HG02885 (cell line): ENCODE measurements around the gene ATL2.
"Not testable (repeated sequence)": the region's sequence is repeated elsewhere in the genome, so short reads cannot be mapped to it uniquely, and the experiment has no call there.

Experiments used
- ATAC-seq: cut with Tn5 transposase; IDR thresholded peaks from one replicate; pipeline ENCODE4 v1.9.1; 2021; ENCODE audit warnings: mild to moderate bottlenecking; ENCODE audit not compliant: unreplicated experiment, poor library complexity

The ATL2 gene

DNA sequence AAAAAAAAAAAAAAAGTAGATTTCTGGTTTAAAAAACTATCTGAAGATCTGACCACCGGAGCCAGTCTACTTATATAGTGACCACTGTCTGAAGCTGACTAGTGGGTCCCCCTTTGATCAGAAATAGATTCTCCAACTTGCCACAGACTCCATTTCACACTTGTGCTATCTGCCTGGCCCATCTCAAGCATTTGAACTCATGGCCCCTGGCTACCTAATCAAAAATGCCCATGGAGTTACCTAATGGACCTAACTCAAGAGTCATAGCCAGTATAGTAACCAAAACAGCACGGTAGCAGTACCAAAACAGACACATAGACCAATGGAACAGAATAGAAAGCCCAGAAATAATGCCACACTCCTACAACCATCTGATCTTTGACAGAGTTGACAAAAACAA lies 17.0 kb upstream of the ATL2 start:
- ATAC-seq, result no peak

DNA sequence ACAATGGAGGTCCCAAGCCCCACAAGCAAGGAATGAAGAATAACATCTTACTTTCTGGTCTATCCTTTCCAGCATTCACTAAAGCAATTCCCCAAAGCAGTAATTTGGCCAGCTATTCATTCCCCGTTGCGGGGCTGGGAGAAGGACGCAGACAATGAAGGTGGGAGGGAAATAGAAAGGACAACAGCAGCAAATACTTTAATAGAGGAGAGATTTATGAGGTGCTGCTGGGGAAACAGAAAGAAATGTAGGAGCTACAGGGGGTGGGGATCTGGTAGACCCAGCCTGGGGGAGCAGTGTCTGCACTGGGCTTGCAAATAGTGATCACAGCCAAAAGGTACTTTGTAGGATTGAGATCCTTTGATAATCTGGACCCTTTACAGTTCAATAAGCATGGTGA lies 13.9 kb upstream of the ATL2 start:
- no peak for ATAC-seq

DNA sequence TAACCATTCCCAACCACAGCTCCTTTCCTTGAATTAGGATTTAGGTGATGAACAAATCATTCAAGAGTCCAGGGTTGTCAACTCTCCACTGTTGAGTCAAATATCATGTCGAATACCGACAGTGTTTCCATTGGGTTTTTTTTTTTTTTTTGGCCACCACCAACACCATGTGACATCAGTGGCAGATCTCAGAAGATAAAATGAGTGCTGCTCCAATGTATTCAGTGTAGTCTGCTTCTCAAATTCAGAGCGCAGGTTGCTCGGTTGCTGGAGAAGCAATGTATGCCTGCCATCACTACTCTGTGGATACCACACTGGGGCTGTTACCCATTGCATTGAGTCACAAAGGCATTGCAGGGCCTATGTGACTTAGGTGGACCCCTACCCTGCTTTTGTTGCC lies 10.8 kb upstream of the ATL2 start:
- no peak for ATAC-seq

DNA sequence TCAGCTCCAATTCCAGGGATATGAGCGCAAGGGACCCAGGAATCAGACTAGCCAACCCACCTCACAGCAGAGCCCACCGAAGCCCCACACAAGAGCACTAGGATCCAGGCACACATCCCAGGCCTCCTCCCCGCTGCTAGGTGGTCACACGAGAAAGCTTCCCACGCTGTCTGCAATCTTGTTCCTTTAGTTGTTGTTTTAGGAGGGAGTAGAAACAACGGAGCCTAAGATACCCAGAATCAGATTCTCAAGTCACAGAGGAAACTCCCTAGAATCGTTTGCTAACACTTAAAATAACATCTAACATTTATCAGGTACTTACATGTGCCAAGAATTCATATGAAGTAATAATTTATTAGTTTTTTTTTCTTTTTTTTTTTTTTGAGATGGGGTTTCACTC lies 9.7 kb upstream of the ATL2 start:
- ATAC-seq, result no peak

DNA sequence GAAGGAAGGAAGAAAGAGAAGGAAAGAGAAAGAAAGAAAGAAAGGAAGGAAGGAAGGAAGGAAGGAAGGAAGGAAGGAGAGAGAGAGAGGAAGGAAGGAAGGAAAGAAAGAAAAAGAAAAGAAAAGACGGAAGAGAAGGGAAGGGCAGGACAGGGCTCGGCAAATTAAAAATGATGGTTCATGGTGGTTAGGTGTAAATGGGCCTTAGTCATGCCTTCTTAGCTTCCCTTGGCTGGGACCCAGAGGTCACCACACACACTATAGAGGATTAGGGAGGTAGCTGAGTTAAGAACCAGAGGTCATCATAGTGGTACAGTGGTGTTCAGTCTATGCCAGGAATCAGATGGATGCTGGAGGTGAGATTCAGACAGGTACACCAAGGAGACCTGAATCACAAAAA lies 9.3 kb upstream of the ATL2 start:
- no peak for ATAC-seq

DNA sequence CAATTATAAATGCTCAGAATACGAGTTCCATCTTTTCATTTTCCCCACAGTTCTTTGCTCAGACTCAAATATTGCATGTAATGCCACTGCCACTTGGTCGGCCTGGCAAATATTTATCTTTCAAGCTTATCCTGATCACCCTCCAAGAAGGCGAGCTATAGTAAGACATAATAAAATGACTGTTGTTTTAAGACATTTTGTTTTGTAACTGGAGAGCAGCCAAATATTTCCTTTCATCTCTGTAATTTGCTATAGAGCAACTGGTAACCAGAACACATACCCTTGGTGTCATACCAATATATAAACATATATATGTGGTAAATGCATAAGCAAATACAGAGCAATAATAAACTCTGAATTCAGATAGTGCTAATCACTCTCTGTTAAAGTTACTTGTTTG lies 7.3 kb upstream of the ATL2 start:
- no peak for ATAC-seq

DNA sequence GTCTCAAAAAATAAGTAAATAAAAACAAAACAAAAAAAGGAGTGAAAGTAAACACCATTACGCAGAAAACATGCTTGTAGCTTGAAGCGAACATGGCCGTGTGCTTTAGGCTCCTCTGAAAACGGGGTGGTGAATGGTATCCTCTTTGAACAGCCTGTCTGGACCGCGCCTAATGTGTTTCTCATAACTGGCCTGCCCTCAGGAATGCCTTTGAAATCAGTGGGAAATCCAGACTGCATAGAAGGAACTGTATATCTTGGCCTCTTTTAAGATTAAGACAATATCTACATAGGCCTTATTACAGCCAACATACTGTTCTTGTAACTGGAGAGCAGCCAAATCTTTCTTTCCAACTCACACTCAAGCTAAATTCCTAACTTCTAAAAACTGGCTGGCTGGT lies 6.7 kb upstream of the ATL2 start:
- not testable (repeated sequence) for ATAC-seq

DNA sequence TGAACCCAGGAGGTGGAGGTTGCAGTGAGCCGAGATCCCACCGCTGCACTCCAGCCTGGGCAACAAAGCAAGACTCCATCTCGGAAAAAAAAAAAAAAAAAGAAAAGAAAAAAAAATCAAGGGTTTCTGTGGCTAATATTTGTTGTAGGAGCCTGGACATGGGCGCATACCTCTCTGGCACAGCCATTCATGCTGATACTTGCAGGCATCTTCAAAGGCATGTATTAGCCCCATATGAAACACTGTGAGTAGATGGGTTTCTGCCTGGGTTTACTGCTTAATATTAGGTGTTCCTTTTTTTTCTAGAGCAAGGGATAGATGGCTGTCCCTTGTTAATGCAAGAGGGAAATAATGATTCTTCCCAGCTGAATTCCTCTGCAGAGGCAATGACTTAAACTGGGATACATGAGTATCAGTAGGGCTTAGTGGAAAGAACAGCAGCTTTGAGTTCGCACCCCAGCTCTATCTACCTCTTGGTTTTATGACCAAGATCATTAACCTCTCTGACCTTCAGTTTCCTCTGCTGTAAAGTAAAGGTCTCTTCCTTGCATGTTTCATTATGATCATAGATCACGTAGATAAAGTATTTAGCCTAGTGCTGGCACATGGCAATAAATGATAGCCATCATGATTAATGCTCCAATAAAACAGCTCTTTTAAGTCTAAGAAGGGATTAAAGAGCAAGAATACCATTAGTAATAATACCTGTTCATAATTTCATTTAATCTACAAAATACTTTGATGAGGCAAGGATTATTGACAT lies 4.5 kb upstream of the ATL2 start:
- ATAC-seq, result no peak

DNA sequence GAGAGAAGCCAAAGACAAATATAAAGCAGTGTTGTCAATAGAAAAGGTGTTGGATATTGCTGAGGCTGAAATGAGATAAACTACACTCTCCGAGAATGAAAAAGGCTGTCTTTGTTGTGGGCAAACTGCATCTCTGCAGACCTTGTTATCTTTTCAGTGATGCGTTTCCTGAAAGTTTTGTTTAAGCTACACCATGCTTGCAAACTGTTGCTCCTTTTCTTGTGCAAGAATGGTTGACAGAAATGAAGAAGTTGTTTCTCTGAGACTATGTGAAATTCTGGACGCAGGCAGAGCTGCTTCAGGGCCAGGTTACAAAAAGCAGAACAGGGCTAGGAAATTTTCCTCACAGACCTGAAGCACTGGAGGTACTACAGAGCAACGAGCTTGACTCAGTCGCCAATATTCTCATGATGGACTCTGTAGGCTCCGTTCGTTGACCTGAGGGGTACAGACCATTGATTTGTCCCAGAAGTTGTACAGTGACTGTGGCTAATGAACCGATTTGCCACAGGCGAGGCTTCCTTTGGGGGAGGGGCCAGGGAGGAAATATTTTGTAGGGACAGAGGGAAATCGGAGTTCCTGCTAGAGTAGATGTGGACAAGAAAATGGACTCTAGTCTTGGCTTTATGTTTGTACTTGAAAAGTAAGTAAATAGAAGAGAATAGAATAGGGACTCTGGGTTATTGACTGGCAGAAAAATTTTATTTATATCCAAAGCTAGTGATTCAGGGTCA lies 3.5 kb upstream of the ATL2 start:
- no peak for ATAC-seq

DNA sequence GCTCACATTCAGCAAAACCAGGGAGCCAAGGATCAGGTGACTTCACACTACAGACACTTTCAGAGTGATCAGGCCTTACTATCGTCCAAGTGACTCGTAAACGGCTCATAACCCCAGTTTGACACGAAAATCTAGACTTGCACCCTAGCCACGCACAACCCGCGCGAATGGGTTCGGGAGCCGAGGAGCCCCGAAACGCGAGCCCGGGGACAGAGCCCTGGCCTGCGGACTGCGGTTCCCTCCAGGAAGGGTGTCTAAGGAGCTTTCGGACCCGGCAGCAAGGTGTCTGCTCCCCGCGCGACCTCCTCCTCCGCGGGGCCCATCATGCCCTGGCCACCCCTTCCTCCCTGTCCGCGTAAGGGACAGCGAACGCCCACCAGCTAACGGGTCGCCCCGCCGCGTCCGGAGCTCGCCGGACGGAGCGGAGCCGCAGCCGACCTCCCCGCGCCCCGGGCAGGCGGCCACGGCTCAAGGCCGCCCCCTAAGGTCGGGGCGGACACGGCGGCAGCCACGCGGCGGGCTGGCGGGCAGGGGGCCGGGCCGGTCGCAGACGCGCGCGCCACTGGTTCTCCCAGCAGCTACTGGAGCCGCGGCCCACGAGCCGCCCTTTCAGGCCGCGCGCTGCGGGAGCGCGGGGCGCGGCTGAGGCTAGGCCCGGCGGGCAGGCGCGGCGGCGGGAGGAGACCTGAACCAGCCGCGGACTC lies 575 bp downstream of the ATL2 start:
- peak; percentile 77 for ATAC-seq

DNA sequence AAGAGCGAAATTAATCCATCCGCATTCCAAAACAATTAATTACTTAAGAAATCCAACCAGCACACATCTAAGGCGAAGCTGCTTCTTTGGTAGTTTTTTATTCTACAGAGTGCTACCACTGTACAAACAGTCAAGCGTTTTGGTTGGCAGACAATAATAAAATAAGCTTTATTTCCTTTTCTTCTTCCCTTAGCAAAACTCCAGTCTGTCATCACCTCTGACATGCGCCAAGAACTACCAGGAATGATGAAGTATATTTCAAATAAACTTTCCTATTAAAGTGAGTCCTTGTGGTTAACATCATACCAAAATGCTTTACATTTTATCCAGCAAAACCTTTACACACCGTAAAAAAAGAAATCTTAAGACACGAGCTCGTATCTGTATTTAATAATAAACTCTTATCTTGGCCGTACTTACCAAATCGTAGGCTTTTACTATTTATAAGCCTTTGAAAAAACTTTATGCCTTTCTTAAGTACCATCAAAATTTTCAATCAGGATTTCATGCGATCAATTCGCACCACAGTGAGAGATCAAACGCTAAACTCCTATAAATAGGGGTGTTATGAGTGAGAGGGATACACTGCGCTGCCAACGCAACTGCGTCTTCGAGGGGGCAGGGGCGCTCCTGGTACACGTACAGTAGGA lies 1.3 kb downstream of the ATL2 start:
- ATAC-seq, result no peak

DNA sequence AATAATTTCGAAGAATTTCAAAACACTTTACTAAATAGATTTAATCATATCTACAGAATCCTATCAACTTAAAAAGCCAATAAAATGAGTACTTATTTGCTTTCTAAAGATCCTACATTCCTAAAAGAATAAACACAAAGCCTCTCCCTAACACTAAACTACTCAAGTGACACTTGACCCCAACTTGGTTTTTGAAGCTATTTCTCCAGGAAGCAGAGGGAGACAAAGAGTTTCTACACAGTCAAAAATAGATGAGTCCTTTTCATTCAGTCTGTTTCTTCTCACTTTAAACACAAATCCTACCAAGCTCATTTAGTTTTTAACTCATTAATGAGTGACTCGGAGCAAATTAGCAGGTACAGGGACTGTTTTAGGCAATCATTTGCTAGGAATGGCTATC lies 2.1 kb downstream of the ATL2 start:
- ATAC-seq, result no peak

DNA sequence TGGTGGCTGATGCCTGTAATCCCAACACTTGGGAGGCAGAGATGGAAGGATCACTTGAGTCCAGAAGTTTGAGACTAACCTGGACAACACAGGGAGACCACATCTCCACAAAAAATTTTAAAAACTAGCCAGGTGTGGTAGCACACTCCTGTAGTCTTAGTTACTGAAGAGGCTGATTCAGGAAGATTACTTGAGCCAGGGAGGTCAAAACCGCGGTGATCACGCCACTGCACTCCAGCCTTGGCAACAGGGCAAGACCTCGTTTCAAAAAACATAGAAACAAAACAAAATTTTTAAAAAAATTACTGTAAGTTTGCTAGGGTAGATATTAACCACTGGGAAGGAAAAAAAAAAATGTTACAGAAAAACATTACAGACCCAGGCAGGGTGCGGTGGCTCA lies 5.8 kb downstream of the ATL2 start:
- no peak for ATAC-seq

DNA sequence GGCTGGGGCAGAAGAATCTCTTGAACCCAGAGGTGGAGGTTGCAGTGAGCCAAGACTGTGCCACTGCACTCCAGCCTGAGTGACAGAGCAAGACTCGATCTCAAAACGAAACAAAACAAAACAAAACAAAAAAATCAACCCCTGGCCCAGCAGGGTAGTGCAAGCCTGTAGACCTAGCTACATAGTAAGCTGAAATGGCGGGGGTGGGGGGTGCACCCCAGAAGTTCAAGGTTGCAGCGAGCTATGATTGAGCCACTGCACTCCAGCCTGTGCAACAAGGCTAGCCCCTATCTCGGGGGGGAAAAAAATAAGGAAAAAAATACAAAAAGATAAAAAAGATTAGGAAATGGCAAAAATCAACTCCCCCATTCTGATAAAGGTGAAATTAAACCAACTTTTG lies 6.4 kb downstream of the ATL2 start:
- no peak for ATAC-seq

DNA sequence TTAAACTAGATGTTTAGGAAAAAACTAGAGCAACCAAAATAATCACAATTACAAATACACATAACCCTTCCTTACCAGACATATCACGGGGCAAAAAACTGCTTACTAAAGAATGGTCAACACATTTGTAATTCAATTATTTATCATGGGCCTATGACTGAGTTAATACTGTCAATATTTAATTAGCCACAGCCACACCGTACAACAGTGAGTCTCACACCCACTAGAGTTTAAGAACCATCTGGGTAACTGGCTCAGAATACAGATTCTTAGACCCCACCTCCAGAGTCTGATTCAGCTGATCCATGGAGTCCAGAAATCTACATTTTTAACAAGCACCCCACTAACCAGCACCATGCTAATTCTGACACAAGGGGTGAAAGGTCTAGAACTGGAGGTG lies 14.8 kb downstream of the ATL2 start:
- ATAC-seq, result no peak

DNA sequence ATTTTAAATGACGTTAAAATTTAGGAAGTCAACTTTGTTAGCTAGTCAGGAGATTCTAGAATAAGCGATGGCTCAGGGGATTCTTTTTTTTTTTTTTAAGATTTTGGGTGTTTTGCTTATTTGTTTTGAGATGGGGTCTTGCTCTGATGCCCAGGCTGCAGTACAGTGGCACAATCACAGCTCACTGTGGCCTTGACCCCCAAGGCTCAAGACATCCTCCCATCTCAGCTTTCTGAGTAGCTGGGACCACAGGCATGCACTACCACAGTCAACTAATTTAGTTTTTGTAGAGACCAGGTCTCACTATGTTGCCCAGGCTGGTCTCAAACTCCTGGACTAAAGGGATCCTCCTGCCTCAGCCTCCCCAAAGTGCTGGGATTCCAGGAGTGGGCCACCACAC lies 16.9 kb downstream of the ATL2 start:
- no peak for ATAC-seq

DNA sequence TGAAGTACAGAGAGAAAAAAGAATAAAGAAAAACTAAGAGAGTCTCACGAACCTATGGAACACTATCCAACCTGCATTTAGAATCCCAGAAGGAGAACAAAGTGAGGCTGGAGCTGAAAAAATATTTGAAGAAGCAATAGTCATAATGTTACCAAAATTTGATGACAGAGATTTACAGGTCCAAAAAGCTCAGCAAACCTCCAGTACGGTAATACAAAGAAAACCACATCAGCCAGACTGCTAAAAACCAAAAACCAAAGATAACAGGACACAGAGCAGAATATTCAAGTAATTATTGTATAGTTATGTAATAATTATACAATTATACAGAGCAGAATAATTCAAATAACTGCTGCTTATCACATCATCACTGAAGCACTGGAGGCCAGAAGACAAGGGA lies 23.7 kb downstream of the ATL2 start:
- ATAC-seq, result no peak

DNA sequence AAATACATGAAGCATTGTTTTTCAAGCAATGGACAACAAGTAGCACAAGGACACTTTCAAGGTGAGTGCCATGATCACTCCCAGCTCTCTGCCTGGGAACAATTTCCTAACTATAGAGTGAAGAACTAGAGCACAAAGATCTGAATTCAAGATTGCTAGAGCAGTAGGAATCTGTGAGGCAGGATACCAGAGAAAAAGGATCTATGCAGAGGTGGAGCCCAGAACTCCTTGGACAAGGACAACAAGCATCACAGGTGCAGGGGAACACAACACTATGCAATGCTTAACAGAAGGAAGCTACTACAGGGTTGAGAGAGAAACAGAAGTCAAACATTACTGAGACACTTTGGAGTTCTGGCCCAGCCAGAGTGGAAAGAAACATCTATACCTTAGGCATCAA lies 24.7 kb downstream of the ATL2 start:
- ATAC-seq, result no peak

DNA sequence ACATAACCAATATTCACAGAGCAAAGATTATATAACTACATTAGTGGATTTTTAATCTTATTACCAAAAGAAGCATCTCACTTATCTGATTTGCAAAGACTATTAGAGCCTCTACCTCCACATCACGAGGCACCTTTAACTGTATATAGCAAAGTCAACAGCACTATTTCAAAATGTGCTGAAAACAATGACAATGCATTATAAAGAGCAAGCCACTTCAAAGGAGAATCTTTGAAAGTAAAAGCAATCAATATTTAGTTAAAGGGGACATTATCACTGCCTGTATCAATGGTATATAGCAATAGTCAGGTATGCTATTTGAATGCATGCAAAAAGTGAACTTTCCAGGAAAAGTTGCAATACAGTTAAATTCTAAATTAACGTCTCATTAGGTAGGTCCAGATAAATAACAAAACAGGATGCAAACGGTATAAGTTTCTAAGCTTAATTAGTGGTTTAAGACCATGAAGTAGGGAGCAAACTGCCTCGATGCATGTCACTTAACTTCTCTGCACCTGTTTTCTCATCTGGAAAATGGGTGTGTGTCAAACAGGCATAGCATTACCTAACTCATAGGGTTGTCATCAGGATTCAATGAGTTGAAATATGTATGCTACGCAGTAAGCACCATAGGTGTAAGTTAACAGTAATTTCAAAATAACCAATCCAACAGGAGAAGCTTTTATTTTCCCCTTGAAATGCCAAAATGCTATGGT lies 31.6 kb downstream of the ATL2 start:
- no peak for ATAC-seq

DNA sequence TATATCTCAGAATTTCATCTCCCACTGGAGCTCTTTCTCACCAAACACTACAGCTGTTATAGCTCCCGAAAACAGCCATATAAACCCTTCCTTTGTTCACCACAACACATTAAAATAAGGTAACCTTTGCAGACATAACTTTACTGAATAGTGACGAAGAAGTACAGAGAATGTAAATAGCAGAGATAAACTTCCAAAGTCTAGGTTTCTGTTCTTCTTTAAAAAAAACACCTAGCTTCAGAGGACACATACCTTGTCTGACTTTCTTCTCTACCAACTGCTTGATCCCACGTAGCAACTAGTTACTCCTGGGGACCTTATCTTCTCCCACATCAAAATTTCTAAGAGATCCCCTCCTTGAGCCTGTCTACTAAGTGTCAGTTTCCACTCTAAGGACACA lies 32.3 kb downstream of the ATL2 start:
- no peak for ATAC-seq
